Coronary artery (tissue), 2 donors: Measurements from ENCODE around the gene DHRS7B.
A peak's percentile ranks its signal among the peaks of the same experiment; 100 is the strongest.

Experiments used
- DNase-seq: peaks from one replicate; pipeline ENCODE4 v3.0.0-alpha.2; 2017; ENCODE audit warnings: low spot score
- H3K27ac ChIP-seq, 2 donors: fragments of 200-600 bp; sonication (generic); one replicate each; pipeline ENCODE4 v1.5.1; 2016 to 2019
- H3K4me3 ChIP-seq: fragments of 200-600 bp; sonication (generic); 2 replicates; pipeline ENCODE4 v1.5.1; 2016; ENCODE audit warnings: mild to moderate bottlenecking, moderate library complexity
- TF ChIP-seq, protein P1 (sequence below): fragments of 200-600 bp; sonication (generic); IDR thresholded peaks from one replicate; pipeline ENCODE4 v1.5.1; 2019; ENCODE audit warnings: antibody characterized with exemption

The DHRS7B gene

DNA sequence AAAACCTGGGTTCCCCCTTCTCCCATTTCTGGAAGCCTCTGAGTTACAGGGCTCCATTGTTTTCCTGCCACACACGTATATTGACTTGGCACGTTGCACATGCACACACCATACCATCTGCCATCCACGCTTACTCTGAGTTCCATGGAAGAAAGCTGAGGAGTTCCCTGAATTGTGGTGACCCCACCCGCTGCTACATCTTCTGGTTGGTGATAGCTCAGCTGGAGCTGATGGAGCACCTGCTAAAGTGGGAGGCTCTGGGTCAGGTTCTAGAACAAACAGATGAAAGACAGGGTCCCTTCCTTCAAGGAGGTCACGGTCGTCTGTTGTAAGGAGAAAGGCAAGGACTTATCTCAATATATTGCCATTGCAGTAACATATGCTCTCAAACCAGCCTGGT, 46.1 kb downstream of the DHRS7B start:
- Histone ChIP-seq H3K4me3 (no peak overlapping the region), H3K27ac (no peak overlapping the region)
- no peak for DNase-seq
- TF ChIP-seq, protein P1, sequence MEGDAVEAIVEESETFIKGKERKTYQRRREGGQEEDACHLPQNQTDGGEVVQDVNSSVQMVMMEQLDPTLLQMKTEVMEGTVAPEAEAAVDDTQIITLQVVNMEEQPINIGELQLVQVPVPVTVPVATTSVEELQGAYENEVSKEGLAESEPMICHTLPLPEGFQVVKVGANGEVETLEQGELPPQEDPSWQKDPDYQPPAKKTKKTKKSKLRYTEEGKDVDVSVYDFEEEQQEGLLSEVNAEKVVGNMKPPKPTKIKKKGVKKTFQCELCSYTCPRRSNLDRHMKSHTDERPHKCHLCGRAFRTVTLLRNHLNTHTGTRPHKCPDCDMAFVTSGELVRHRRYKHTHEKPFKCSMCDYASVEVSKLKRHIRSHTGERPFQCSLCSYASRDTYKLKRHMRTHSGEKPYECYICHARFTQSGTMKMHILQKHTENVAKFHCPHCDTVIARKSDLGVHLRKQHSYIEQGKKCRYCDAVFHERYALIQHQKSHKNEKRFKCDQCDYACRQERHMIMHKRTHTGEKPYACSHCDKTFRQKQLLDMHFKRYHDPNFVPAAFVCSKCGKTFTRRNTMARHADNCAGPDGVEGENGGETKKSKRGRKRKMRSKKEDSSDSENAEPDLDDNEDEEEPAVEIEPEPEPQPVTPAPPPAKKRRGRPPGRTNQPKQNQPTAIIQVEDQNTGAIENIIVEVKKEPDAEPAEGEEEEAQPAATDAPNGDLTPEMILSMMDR: no peak

DNA sequence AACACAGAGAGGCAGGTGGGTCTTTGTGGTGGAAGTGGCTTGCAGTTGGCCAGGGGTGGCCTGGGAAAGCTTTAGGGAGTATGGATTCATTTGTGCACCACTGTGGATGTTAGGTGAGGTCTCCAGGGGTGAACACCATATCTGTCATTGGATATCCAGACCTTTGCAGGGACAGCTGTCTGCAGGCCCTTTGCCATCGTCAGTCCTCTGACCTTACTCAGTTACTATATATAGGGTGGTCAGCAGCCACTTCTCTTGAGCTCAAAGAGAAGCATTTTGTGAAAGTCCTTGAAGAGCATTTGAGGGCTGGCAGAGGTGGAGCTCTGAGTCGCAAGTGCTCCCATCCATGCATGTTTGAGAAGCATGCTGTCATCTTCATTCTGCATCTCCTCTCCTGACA, 46.8 kb downstream of the DHRS7B start:
- peak overlapping the region in 1 of 2 donors; percentile 58 for H3K27ac ChIP-seq
- TF ChIP-seq, protein P1: no peak
- DNase-seq: no peak
- no peak overlapping the region for H3K4me3 ChIP-seq

DNA sequence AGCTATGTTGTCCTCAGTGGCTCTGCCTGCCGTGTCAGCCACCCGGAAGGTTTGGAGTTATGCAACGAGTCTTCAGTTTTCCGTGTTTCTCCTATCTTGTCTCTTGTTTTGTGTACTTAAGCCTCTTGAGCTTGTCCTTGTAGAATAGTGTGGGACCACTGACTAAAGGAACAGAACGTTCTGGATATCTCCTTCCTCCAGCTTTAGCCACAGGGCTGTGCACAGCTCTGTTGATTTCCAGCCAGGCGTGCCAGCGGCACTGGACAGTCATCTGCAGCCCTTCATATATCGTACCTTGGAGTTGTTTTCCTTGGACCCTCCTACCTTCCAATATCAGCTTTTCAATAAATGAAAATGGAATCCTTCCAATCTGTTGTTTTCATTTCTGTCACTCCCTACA, 47.4 kb downstream of the DHRS7B start:
- no peak for DNase-seq
- TF ChIP-seq, protein P1: no peak
- Histone ChIP-seq H3K4me3 (no peak overlapping the region), H3K27ac (peak overlapping the region; percentile 37 to 58)

DNA sequence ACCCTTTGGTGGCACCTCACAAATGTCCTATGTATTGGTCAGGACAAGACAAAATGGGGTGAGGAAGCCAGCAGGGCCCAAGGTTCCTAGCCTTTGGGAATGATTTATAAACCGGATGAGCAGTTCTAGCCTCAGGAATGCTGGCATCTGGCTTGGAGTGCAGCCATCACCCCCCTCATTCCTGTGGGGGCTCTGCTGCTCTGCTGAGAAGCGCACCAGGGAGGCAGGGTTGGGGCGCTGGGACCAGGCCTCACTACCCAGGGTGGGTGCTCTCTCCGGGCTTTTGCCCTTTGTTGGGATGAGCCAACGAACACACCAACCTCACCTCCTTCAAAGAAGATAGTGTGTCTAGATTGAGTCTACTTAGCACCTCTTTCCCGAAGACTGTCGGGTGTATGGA, 47.9 kb downstream of the DHRS7B start:
- Histone ChIP-seq H3K4me3 (no peak overlapping the region), H3K27ac (peak overlapping the region; percentile 37 to 58)
- TF ChIP-seq, protein P1: no peak
- no peak for DNase-seq

DNA sequence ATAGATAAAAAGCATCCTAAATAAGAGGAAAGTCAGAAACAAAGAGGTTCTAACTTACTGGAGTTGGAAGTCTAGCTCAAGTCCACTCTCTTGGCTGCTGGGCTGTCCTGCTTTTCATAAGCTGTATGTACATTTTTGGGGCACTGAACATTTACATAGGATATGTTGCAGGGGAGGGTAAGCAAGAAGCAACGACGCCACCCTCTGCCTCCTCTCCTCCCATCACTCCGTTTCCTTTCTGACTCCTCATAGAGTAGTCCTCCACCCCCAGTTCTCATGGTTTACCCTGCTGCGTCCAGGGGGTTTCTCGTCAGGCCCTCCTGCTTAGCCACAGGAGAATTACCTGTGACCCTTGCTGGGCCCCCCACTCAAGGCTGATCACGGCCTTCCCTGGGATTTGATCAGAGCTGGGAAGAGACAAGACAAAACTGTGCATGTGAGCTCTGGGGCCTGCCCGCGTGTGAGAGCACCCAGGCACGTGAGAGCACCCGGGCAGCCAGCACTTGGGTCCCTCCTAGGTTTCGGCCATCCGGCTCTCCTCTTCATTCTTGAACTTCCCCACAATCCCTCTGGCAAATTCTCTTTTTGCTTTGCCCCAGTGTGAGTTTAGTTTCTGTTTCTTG, 50.1 kb downstream of the DHRS7B start:
- DNase-seq: peak; percentile 21
- H3K4me3 ChIP-seq: no peak overlapping the region
- no peak overlapping the region for H3K27ac ChIP-seq
- TF ChIP-seq, protein P1: no peak

DNA sequence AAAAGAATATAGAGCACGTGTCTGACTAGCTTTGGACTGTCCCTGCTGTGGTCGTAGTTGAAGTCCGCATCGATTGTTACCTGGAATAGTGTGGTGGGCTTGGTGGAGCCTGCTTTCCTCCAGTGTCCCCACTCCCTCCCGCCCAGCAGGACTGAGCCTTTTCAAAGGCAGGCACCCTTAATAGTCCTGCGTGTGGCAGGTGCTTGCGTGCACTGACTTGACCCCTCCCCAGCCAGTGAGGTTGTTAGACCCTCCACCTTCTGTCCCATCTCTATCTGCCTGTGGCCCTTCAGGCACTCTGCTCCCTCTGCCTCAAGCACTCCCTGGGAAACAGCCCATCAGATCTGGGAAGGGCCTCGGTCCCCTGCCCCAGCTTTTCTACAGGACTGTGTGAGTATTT, 50.6 kb downstream of the DHRS7B start:
- no peak overlapping the region for H3K27ac ChIP-seq
- DNase-seq: peak; percentile 21
- TF ChIP-seq, protein P1: no peak
- H3K4me3 ChIP-seq: no peak overlapping the region

DNA sequence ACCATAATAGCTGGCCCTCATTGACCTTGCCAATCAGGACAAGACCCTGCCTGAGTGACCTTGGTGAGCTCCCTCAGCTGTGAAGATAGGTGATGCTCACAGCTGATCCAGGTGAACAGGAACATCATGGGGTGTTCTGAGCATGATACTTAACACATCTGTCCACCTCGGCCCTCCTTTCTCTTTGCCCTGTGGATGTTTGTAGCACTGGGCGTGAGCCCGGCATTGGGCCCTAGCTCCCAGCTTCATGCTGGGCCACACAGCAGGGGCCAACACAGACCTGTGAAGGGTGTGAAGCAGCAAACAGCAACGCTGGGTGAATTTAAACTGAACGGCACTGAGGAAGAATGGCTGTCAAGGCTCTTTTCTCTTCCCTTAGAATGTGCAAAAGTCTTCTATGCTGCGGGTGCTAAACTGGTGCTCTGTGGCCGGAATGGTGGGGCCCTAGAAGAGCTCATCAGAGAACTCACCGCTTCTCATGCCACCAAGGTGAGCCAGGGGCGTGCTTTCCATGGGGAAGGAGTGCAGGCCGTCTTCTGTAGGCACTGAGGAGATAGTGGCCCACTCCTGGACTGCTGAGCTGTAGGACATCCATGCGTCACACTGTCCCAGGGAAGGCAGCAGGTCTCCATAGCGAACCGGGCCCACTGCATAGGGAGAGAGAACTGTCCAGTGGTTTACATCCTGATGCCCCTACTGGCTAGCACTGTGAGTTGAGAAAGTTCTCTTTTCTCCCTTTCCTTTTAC, 51.3 kb downstream of the DHRS7B start:
- DNase-seq: peak; percentile 57

More for the DNA sequence above, 51.3 kb downstream of the DHRS7B start:
- Histone ChIP-seq H3K27ac (no peak overlapping the region), H3K4me3 (no peak overlapping the region)
- TF ChIP-seq, protein P1: no peak
